Fibroblast of skin of abdomen (primary cell): ENCODE measurements around the gene OR52D1. TPM values are rescaled to one million over a fixed set of nuclear protein-coding genes. Genes with fewer than 3 reads are reported as not detected.
A peak's percentile ranks its signal among the peaks of the same experiment; 100 is the strongest.

Source experiments
- DNase-seq: peaks from one replicate; pipeline ENCODE4 v3.0.0-alpha.2; 2013
- polyA plus RNA-seq, 2 experiments: library from polyadenylated mRNA; unstranded; fragments of 120-200 nt; gene quantifications; one replicate each; pipeline ENCODE4 v1.2.1, GENCODE V29; 2013; ENCODE audit not compliant: insufficient read length in 2 of 2

Gene OR52D1
- not detected for polyA plus RNA-seq (2013, experiment 1 of 2; ENCODE audit: insufficient read length)
- polyA plus RNA-seq (2013, experiment 2 of 2; ENCODE audit: insufficient read length) = not detected

DNA sequence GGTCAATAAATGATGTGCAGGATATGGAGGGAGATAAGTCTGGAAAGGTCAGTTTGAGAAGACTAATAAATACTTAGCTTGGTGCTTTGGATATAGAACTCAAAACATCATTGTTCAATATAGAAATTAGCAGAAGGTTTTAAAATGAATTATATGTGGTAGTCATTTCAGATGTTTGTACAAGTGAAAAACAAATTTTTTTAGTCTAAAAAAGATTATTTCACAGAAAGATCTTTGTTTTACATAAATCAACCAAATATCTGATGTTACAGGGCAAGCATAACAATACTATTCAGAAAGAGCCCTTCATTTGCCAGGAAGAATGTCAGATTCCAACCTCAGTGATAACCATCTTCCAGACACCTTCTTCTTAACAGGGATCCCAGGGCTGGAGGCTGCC is at the start of gene OR52D1:
TSS of gene OR52D1 (plus strand) at position 301 of the 400 bp plus-strand sequence. CDS start at position 323, 22 bp downstream.
- DNase-seq = no peak

DNA sequence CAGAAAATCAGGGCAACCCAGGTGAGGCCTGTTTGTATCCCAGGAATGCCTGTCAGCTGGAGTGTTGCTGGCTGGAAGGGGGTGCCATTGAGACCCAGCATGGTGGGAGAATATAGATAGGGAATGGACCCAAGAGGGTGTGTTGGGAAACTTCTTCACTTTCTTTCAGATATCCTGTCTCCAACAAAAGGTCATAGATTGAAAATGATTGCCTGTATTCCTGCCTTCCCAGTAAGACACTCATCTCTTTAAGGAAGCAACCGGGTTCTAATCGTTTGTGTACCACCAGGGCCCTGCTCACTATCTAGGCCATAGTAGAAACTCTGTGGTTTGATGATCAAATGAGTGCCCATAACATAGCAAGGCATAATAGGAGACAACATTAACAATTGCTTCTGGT is 47.1 kb upstream of the OR52D1 start, which contains the start of gene OR51I1:
TSS of gene OR51I1 (minus strand) at position 101 of the 400 bp plus-strand sequence. CDS start at position 101, 0 bp downstream.
- DNase-seq = no peak

DNA sequence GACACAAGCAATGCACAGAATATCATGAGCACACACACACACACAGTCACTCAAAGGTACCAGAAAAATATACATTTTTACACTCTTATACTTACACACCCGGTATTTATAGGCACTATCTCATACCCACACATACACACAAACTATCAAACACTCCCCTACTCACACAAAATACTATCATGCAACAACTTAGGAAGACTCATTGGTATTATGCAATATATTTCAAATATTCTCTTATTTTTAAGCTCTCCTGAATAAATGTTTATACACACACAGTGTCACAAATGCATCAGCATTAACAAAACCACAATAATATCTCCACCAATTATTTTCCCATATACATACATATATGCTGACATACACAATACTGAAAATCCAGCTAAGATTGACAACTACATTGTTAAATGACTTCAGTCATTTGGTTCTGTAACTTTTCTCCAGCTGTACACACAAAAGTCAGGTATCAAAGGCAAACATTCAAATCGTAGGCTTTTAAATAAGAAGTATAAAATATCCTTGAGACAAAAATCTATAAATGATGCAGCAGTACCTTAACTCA is 44.6 kb upstream of the OR52D1 start:
- no peak for DNase-seq

DNA sequence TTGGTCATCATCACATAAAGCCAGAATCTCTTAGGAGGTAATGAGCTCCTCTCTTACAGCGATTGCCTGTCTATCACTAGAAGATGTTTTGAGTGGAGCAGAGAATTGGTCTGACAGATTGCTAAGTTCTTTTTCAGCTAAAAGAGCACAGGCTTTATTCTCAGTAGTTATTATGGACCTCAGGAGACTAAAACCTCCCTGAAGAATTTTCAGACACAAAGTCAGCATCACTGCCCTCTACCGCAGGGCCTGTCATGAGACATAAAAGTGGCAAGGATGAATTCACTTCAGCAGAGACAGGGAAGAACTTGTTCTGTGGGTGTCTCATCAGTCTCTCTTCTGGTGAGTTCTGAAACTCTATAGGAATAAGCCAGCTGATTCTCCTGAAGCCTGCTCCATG is 39.5 kb upstream of the OR52D1 start, which contains the start of gene OR51I2:
TSS of gene OR51I2 (plus strand) at position 301 of the 400 bp plus-strand sequence. CDS start 4,166 bp downstream, outside the sequence.
- DNase-seq = no peak

DNA sequence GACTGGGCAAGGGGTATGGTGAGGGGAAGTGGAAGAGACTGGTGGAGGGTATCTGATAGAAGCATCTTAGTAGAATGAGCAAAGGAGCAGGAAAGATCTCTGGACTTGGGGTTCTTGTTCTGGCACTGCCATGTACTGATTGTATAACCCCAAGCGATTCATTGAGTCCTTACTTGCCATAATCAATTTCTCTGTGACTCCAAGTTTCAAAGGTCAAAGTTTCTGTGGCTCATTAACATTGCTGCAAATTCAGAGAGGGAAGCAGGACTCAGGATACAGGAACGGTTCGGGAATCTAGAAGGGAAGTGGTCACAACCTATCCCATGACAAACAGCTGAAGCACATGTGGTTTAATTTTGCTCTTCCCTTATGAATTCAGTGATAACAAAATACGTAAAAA is 39.1 kb upstream of the OR52D1 start:
- no peak for DNase-seq

DNA sequence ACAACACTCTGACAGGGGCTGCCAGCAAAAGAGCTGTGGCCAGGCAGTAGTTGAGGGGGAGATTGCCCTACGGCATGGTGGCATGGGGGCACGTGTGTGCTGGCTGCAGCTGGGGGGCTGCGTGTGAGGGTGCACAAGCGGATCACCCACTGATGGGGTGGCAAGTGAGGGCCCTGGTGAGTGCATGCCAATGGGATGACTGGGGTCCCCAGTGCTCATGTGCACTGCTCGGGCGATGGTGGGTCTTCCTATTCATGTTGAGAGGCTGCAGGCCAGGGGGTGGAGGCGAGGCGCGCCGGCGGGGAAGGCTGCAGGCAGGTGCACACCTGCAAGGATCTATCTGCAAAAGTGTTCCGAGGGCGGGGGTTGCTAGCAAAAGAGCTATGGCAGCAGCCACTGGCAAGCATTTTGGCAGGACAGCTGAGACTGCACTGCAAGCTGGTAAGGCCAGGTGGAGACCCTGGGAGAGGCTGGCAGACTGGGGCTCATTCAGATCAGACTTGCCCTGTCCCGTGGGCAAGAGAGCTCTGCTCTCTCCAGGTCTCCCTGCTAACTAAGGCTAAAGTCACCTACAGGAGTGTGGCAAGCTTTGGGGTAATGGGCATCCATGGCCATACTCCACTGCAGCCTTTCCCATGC is 27.4 kb upstream of the OR52D1 start:
- no peak for DNase-seq

DNA sequence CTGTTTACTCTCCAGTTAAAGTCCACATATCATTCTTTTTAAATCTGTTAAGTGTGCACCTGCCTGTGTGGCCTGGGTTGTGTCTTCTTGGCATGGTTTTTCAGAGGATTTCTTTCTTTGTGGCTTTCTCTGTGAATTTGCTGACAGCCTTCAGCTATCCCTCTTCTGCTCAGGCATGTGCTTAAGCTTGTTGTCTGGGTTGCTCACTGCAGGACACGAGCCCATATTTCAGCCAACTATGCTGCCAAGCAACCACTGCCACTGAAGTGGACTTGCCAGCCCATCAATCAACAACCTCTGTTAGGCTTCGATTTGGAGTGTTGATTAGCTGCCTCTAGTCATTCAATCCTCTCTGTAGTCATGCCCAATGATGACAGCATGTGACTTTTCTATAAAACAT is 21.0 kb upstream of the OR52D1 start:
- DNase-seq = no peak

DNA sequence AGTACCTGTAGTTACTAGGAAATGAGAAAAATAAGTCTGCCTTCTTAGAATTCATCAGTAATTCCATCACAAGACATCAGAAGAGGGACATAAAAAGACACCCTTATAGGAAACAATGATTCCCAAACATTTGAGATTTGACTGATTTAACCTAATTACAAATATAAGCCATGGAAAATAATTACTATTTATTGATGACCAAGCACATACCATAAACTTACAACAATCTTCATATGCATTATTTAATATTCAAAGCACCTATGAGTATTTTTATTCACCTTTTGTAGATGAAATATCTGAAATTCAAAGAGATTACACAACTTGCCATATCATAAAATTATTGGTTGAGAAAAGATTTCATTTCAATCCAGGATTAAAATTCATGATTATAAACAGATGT is 14.6 kb upstream of the OR52D1 start:
- no peak for DNase-seq

DNA sequence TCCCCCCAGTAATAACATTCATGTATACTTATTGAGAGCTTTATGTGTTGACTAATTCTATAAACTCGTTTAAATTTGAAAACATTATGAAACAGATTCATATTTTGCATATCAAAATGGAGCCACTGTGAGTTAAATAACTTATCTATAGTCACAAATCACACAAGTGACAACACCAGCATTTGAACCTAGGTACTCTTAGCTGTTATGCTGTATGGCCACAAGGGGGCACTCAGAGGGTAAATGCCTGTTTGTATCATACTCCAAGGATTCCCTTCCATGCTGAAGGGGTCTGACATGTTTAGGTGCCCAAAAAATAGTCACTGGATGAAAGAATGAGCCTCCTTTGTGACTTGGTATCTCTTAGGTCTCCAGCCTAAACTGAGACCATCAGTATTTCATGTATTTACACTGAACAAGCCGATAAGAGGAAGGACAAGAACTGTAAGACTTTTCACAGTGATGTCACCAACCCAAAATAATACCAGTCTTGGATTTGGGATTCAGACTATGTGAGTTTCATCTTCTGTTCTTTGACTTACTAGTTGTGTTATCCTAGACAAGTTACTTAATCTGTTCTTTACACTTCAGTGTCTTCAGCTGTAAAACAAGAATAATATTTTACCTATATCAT is 12.2 kb upstream of the OR52D1 start:
- peak; percentile 53 for DNase-seq

DNA sequence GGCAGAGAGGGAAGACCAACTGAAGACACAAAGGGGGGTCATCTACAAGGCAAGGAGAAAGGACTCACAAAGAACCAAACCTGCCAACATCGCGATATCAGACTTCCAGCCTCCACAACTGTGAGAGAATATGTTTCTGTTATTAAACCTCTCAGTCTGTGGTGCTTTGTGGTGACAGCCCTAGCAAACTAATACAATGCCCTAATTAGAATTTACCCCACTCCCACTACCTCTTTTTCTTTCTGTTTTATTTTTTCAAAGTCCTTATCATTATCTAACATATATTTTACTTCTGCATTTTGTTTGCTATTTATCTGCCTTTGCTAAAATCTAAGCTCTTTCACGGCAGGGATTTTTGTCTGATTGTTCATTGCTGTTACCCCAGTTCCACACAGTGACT is 2.5 kb upstream of the OR52D1 start:
- DNase-seq = no peak

DNA sequence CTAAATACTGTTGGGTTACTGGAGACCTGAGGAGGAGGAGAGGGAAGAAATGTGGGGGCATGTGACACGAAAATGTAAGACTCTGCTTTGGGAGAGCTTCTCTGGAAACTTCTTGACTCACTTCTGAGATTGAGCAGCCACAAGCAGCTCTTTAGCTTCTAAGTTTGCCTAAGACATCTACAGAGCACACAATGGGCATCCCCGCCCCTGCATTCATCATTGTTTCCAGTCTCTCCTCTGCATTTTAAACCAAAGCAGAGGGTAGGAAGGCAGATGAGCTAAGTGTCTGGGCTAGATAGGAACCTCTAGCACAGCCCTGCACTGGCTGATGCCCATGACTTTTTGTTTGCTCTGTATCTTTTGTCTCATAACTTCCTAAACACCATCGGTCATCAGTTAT is 2.1 kb upstream of the OR52D1 start:
- DNase-seq = no peak

DNA sequence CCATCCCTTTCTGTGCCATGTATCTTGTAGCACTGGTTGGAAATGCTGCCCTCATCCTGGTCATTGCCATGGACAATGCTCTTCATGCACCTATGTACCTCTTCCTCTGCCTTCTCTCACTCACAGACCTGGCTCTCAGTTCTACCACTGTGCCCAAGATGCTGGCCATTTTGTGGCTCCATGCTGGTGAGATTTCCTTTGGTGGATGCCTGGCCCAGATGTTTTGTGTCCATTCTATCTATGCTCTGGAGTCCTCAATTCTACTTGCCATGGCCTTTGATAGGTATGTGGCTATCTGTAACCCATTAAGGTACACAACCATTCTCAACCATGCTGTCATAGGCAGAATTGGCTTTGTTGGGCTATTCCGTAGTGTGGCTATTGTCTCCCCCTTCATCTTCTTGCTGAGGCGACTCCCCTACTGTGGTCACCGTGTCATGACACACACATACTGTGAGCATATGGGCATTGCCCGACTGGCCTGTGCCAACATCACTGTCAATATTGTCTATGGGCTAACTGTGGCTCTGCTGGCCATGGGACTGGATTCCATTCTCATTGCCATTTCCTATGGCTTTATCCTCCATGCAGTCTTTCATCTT is 414 bp downstream of the OR52D1 start:
- no peak for DNase-seq

DNA sequence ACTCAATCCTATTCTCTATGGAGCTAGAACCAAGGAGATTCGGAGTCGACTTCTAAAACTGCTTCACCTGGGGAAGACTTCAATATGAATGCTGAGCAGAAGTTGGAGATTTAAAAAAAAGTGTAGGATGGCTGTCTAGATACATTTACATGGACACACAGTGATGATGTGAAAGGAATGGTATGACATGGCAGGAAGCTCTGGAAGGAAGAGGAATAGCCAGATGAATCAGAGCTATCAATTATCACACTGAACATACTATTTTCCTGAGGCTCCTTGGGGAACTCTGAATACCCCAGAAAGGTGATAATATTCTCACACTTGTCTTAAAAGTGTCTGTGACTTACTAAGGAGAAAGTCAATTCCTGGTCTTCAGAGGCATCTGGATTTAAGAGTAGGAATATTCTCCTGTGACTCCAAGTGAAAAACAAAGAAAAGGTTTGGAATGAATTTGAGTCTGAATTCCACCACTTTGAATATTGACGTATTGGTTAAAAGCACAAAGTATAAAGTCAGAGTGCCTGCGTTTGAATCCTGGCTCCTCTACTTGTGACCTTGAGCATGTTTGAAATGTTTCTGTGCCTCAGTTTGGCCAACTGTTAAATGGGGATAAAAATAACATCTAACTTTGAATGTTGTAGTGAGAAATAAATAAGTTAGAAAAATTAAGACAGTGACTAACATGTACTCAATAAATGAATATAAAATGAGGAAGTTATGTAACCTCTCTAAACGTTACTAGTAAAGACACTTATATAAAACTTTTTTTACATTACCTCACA is 1.3 kb downstream of the OR52D1 start:
- peak; percentile 64 for DNase-seq

DNA sequence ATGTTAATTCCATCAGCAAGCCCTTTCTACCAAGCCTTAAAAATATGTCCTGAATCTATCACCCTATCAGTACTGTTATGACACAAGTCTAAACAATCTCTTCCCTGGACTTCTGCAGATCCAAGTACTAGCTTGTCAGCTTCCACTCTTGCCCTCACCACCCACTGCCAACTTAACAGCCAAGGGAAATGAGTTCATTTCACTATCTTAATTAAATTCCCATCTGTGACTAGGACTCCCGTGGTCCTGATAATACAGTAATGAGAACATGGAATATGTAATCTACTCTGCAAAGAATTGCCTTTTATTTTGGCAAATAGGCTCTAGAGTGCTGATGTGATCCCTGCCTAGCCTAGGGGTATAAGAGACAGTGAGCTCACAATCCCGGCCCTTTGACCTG is 11.2 kb downstream of the OR52D1 start:
- DNase-seq = no peak

DNA sequence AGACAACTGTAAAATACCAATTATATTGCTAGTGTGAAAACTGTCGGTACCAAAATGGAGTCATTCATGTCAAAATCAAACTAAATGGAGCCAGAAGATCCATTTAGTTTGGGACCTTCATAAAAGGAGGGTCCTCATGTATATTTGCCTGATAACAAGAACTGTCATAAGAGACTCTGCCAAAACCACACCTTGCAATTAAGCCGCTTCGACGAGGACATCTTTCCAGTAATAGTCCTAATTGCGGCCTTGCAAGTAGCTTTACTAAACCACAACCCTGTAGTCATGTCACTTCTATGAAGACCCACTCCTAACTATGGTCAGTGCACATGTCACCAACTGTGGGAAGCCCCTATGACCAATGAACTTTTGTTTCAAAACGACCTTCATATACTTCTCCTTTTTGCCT is 11.9 kb downstream of the OR52D1 start:
- DNase-seq = no peak

DNA sequence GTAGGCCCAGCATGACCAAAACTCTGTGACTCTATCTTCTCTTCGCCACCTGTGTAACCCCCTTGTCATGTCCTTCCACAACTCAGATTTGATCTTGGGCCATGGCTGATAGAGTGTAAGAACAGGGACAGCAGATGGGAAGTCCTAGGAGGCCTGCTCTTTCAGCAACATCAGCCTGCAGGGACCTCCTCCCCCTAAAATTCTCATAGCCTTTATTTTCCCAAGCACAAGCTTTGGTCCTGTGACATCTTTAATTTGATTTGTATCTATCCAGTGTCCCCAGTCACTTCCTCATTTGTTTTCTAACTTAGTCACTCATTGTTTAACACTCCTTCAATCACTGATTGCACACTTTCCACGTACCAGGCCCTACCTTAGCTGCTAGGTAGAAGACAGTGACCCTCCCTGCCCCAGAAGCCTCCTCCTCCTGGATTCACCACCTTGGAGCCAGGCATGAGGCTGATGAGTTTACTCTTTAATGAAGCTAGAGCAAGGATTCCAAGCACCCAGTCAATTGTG is 16.0 kb downstream of the OR52D1 start:
- DNase-seq = no peak

DNA sequence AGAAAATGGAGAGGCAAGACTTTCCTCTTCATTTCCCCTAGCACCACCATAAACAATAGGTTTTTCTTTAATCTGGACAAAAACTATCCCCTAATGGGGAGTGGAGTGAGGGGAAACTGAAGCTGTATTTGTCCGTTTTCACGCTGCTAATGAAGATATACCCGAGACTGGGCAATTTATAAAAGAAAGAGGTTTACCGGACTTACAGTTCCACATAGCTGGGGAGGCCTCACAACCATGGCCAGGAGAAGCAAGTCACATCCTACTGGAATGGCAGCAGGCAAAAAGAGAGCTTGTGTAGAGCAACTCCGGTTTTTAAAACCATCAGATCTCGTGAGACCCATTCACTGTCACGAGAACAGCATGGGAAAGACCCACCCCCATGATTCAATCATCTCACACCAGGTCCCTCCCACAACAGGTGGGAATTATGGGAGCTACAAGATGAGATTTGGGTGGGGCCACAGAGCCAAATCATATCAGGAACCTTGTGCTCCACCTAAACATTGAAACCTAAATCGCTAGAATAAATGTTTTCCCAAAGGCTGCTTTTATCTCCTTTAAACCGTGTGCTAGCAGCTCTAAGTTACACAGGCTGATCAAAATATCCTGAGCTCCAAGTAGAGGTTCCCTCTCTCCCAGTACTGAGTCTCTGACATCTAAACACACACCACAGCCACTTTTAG is 17.0 kb downstream of the OR52D1 start:
- DNase-seq = no peak

DNA sequence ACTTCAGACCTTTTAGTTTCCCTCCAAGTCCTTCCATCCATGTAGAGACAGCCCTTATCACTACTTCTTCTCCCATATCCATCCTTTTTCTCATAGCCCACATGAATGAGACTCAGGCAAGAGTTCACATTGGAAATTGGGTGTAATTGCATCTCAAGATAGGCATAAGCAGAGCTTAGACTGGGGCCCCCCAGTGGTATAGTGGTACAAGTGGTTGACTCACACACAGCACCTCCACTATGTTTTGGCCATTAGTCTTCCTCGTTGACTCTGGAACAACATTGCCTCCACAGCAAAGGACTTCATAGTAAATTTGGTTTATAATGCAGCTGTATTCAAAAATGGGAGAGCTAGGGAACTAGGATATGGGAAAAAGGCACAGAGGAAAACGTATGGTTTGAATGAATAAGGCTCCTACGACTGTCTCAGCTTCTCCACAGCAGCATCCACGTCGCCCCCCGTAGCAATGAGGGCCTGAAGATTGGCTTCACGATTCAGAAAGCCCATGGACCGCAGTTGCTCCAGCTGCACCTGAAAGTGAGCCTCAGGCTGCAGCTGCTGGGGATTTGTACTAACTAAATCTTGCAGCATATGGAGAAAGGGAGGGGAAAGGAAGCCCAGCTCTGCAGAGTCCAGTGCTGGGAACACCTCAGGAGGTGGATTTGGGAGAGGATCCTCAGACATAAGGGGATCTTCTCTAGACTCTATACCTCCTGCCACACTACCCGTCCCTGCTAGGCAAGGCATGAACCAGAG is 18.9 kb downstream of the OR52D1 start:
- DNase-seq = no peak

DNA sequence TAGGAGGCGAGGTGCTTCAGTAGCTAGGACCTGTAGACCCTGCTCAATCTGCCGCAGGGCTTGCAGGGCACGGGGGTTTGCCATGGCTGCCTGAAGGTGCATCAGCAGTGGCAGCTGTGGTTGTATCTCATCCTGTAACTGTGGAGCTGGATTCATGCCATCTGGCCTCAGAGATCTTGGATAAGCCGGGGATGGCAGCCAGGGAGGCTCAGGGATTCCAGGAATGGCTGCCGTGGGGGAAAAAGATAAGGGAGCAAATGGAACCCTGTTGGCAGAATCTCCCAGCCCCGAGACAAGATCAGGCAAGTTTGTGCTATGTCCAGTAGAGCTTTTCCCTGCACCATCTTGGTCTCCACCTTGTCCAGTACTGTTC is 19.4 kb downstream of the OR52D1 start:
- no peak for DNase-seq

DNA sequence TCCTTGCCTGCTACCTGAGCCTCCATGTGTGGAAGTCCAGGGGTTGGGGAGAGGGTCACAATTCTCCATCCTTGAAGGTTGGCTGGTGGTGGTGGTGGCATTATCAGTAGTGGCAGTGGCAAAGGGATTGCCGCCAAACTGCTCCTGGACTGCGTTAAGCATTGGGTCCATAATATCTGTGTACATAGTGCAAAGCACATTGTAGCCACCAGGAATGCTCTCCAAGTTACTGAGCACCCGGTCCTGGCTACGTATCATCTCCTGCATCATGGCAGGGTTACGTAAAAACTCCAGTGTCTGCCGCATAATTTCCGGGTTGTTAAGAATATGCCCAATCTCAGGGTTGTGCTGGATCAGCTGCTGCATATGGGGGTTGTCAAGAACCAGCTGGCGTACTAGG is 20.1 kb downstream of the OR52D1 start:
- no peak for DNase-seq

DNA sequence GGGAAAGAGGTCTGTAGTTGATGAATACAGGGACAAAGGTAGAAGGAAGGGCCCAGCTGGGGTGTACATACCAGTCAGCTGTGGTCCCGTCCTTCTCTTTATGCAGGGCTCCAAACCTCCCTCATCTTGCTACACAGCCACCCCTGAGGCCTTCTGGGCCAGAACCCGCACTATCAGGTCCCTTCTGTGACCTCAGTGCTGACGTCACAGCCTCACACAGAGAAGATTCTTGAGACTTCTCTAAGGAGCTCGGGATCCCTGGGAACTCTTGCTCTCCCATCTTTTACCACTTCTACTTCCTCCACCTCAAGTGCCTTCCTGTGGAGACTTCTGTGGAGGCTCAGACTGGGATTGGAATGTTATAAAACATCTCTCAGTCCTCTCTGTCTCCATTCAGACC is 21.3 kb downstream of the OR52D1 start, which contains the start of gene UBQLN3:
TSS of gene UBQLN3 (minus strand) at position 155 of the 400 bp plus-strand sequence. CDS start 399 bp downstream, outside the sequence.
- no peak for DNase-seq
